ENCODE data around the gene MTCH1. TPM values are rescaled to one million over a fixed set of nuclear protein-coding genes. Genes with fewer than 3 reads are reported as not detected.

Gene MTCH1
- total and polyA plus RNA-seq, 2 experiments from 2014 or later, result 108 to 271 TPM

DNA sequence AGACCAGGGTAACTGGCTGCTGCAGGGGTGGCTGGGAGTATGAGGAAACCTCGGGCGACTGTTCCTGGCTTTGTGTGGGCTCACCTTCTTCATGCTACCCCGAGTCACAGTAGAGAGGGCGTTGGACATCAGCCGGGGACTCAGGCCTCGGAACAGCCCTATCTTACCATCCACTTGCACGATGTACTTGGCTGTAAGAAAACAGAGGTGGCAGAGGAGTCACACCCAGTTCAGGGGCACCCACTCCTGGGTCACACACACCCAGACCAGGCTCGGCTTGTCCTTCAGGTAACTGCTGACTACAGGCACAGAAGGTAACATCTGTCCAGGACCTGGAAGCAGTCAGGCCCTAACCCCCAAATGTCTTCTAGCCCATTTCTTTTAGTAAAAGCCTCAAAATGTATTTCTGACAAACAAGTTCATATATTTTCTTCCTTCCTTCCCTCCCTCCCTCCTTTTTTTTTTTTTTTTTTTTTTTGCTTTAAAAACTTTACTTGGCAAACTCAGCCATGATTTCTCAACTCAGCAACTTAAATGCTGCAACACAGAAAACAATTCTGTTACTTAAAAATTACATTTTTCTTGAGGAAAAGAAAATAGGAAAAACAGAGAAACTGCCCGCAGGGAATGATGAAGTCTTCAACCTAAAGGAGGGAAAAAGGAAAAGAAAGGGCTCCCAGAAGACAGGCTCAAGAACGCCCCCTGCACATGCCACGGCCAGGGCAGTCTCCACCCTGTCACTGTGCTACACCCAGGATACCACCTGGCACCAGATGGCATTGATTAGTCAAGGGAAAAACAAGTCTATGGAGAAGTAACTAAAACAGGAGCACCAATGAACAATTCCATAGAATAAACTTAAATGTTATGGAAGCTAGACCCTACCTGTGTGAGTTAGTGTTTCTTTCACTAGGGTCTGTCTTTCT lies 7.3 kb downstream of the MTCH1 start:
- Mint-ChIP-seq H3K27me3 (ENCODE audit: insufficient read depth, low read depth, poor library complexity) (peaks cover 7% of the 10 kb centered on the region), H3K36me3 (ENCODE audit: low read depth) (peaks cover 53% of the 10 kb centered on the region), H3K4me1 (peaks cover 33% of the 10 kb centered on the region), H3K27ac (peak overlapping the region; percentile 76), H3K9me3 (no peaks in the 10 kb centered on the region), H3K4me3 (no peak overlapping the region)
- Histone ChIP-seq H2AFZ (no peak overlapping the region), H3K4me3 (no peak overlapping the region), H3K27ac (ENCODE audit: low read depth) (no peak overlapping the region), H3K36me3 (ENCODE audit: insufficient read depth) (peaks cover 36% of the 10 kb centered on the region), H3F3A (replicated peaks; ENCODE audit: low read depth) (peaks cover 4% of the 10 kb centered on the region), H3K79me2 (replicated peaks; ENCODE audit: insufficient read depth) (peaks cover 56% of the 10 kb centered on the region), H3K9me2 (ENCODE audit: insufficient read depth) (no peaks in the 10 kb centered on the region), H3K27me3 (ENCODE audit: insufficient read depth) (no peaks in the 10 kb centered on the region), H3K4me2 (no peak overlapping the region), H3K4me1 (ENCODE audit: insufficient read depth) (peaks cover 40% of the 10 kb centered on the region), H4K20me1 (replicated peaks; ENCODE audit: insufficient read depth) (peaks cover 56% of the 10 kb centered on the region)
- DNase-seq (ENCODE audit: low spot score) (no peak), ATAC-seq (no peak)
- TF ChIP-seq, protein P1, sequence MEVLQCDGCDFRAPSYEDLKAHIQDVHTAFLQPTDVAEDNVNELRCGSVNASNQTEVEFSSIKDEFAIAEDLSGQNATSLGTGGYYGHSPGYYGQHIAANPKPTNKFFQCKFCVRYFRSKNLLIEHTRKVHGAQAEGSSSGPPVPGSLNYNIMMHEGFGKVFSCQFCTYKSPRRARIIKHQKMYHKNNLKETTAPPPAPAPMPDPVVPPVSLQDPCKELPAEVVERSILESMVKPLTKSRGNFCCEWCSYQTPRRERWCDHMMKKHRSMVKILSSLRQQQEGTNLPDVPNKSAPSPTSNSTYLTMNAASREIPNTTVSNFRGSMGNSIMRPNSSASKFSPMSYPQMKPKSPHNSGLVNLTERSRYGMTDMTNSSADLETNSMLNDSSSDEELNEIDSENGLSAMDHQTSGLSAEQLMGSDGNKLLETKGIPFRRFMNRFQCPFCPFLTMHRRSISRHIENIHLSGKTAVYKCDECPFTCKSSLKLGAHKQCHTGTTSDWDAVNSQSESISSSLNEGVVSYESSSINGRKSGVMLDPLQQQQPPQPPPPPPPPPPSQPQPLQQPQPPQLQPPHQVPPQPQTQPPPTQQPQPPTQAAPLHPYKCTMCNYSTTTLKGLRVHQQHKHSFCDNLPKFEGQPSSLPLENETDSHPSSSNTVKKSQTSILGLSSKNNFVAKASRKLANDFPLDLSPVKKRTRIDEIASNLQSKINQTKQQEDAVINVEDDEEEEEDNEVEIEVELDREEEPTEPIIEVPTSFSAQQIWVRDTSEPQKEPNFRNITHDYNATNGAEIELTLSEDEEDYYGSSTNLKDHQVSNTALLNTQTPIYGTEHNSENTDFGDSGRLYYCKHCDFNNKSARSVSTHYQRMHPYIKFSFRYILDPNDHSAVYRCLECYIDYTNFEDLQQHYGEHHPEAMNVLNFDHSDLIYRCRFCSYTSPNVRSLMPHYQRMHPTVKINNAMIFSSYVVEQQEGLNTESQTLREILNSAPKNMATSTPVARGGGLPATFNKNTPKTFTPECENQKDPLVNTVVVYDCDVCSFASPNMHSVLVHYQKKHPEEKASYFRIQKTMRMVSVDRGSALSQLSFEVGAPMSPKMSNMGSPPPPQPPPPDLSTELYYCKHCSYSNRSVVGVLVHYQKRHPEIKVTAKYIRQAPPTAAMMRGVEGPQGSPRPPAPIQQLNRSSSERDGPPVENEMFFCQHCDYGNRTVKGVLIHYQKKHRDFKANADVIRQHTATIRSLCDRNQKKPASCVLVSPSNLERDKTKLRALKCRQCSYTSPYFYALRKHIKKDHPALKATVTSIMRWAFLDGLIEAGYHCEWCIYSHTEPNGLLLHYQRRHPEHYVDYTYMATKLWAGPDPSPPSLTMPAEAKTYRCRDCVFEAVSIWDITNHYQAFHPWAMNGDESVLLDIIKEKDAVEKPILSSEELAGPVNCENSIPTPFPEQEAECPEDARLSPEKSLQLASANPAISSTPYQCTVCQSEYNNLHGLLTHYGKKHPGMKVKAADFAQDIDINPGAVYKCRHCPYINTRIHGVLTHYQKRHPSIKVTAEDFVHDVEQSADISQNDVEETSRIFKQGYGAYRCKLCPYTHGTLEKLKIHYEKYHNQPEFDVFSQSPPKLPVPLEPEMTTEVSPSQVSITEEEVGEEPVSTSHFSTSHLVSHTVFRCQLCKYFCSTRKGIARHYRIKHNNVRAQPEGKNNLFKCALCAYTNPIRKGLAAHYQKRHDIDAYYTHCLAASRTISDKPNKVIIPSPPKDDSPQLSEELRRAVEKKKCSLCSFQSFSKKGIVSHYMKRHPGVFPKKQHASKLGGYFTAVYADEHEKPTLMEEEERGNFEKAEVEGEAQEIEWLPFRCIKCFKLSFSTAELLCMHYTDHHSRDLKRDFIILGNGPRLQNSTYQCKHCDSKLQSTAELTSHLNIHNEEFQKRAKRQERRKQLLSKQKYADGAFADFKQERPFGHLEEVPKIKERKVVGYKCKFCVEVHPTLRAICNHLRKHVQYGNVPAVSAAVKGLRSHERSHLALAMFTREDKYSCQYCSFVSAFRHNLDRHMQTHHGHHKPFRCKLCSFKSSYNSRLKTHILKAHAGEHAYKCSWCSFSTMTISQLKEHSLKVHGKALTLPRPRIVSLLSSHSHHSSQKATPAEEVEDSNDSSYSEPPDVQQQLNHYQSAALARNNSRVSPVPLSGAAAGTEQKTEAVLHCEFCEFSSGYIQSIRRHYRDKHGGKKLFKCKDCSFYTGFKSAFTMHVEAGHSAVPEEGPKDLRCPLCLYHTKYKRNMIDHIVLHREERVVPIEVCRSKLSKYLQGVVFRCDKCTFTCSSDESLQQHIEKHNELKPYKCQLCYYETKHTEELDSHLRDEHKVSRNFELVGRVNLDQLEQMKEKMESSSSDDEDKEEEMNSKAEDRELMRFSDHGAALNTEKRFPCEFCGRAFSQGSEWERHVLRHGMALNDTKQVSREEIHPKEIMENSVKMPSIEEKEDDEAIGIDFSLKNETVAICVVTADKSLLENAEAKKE (CRISPR knock-in tag; IDR thresholded peaks at IDR 0.05), result no peak
- TF ChIP-seq, protein P2, sequence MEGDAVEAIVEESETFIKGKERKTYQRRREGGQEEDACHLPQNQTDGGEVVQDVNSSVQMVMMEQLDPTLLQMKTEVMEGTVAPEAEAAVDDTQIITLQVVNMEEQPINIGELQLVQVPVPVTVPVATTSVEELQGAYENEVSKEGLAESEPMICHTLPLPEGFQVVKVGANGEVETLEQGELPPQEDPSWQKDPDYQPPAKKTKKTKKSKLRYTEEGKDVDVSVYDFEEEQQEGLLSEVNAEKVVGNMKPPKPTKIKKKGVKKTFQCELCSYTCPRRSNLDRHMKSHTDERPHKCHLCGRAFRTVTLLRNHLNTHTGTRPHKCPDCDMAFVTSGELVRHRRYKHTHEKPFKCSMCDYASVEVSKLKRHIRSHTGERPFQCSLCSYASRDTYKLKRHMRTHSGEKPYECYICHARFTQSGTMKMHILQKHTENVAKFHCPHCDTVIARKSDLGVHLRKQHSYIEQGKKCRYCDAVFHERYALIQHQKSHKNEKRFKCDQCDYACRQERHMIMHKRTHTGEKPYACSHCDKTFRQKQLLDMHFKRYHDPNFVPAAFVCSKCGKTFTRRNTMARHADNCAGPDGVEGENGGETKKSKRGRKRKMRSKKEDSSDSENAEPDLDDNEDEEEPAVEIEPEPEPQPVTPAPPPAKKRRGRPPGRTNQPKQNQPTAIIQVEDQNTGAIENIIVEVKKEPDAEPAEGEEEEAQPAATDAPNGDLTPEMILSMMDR (conservative IDR thresholded peaks at IDR 0.05; ENCODE audit: low read depth in 2 of 2), result peak in 1 of 2 experiments; percentile 24; a peak in 2 of 4 replicates
